OCI-LY7 (cell line): ENCODE data around the gene TSSK6. TPM values are rescaled to one million over a fixed set of nuclear protein-coding genes. Genes with fewer than 3 reads are reported as not detected.

Experiments
- BruUV-seq: library from RNA; stranded (reverse); fragments of 400-500 nt; replicated peaks from 2 replicates; lab custom pipeline; 2021; lab: Mats Ljungman, UMichigan
- CTCF ChIA-PET: fragments of 300-600 bp; sonication (Branson Sonifier 250); formaldehyde crosslinking; loops from one replicate; lab custom pipeline; 2022; ENCODE audit warnings: antibody characterized with exemption; ENCODE audit not compliant: unreplicated experiment; lab: Charles Lee
- POLR2A ChIA-PET: fragments of 300-600 bp; sonication (Branson Sonifier 250); formaldehyde crosslinking; loops from one replicate; lab custom pipeline; 2022; ENCODE audit warnings: antibody characterized with exemption; lab: Charles Lee
- DNase-seq: peaks from one replicate; pipeline ENCODE4 v3.0.0-alpha.2; 2015; ENCODE audit warnings: low spot score
- H2AFZ ChIP-seq: fragments of 200-600 bp; sonication (generic), shearing (Covaris generic); 2 replicates; pipeline ENCODE4 v1.6.1; 2014; ENCODE audit warnings: mild to moderate bottlenecking, antibody characterized with exemption, low read length, moderate library complexity
- H3K27ac ChIP-seq: fragments of 200-600 bp; sonication (generic); 2 replicates; pipeline ENCODE4 v1.5.1; 2014; ENCODE audit warnings: mixed run types, low read depth, mild to moderate bottlenecking, moderate library complexity, low read length, inconsistent platforms; ENCODE audit not compliant: poor library complexity, severe bottlenecking
- H3K36me3 ChIP-seq: fragments of 200-600 bp; sonication (generic); 2 replicates; pipeline ENCODE4 v1.6.1; 2014; ENCODE audit warnings: mild to moderate bottlenecking, antibody characterized with exemption, low read length, moderate library complexity, mixed read lengths; ENCODE audit not compliant: insufficient read depth
- H3K4me1 ChIP-seq: fragments of 200-600 bp; sonication (generic); 2 replicates; pipeline ENCODE4 v1.5.1; 2014; ENCODE audit warnings: mild to moderate bottlenecking, low read length; ENCODE audit not compliant: insufficient read depth, poor library complexity, severe bottlenecking
- H3K4me2 ChIP-seq: fragments of 200-600 bp; sonication (generic); 2 replicates; pipeline ENCODE4 v1.6.1; 2014; ENCODE audit warnings: mild to moderate bottlenecking, low read length
- H3K4me3 ChIP-seq: fragments of 200-600 bp; sonication (generic); 2 replicates; pipeline ENCODE4 v1.5.1; 2014; ENCODE audit warnings: mild to moderate bottlenecking, low read depth, low read length; ENCODE audit not compliant: poor library complexity, severe bottlenecking
- H3K79me2 ChIP-seq: fragments of 200-600 bp; sonication (generic); 2 replicates; pipeline ENCODE4 v1.6.1; 2016; ENCODE audit warnings: low read depth, mild to moderate bottlenecking, low read length, moderate library complexity, mixed read lengths; ENCODE audit not compliant: insufficient read depth
- H3K9me2 ChIP-seq: fragments of 200-600 bp; sonication (generic); 2 replicates; pipeline ENCODE4 v1.6.1; 2016; ENCODE audit warnings: mild to moderate bottlenecking, low read length, mixed read lengths; ENCODE audit not compliant: insufficient read depth
- H3K9me3 ChIP-seq: fragments of 200-600 bp; sonication (generic); 2 replicates; pipeline ENCODE4 v1.6.1; 2014; ENCODE audit warnings: mild to moderate bottlenecking, mixed run types, low read length, mixed read lengths
- H4K20me1 ChIP-seq: fragments of 200-600 bp; sonication (generic); 2 replicates; pipeline ENCODE4 v1.6.1; 2014; ENCODE audit warnings: mild to moderate bottlenecking, antibody characterized with exemption, low read length, moderate library complexity, mixed read lengths; ENCODE audit not compliant: insufficient read depth
- EZH2phosphoT487 ChIP-seq: fragments of 200-600 bp; sonication (generic); IDR thresholded peaks from 2 replicates; pipeline ENCODE4 v1.6.1; 2018; ENCODE audit warnings: low read depth, borderline replicate concordance, mild to moderate bottlenecking, mixed run types, antibody characterized with exemption, low read length, moderate library complexity, mixed read lengths
- intact Hi-C: fragments of 100-400 bp; cut with micrococcal nuclease; formaldehyde crosslinking; loops from one replicate; pipeline ENCODE4 v1.10.0; 2022; ENCODE audit not compliant: unreplicated experiment
- total RNA-seq, 2 experiments: library from RNA; depleted of rRNA in 1 of 2; stranded (reverse); fragments of >200 nt in 1 of 2; shearing (Covaris generic) in 1 of 2; gene quantifications; 2 replicates each; pipeline ENCODE4 v1.2.3, GENCODE V29; 2014 to 2022
- TF ChIP-seq, protein P1 (sequence below): fragments of 200-600 bp; sonication (generic); conservative IDR thresholded peaks from 2 replicates; pipeline ENCODE4 v1.5.1; 2014; ENCODE audit warnings: mild to moderate bottlenecking, antibody characterized with exemption, low read length, moderate library complexity, mixed read lengths

Gene TSSK6
- total RNA-seq, 2 experiments from 2014 or later = 6.4 to 10.5 TPM

- Histone ChIP-seq H3K4me1 (peaks cover 17% of the 10 kb centered on the region), H3K4me2 (no peak overlapping the region), H3K9me3 (no peaks in the 10 kb centered on the region), H4K20me1 (no peaks in the 10 kb centered on the region), H3K36me3 (peaks cover 46% of the 10 kb centered on the region), H2AFZ (no peak overlapping the region), H3K9me2 (no peaks in the 10 kb centered on the region), H3K79me2 (no peaks in the 10 kb centered on the region), H3K4me3 (no peak overlapping the region), H3K27ac (no peak overlapping the region)
- intact Hi-C loops = loop anchor here (10.0 kb wide), 1 partner anchor 214 kb away; no protein-coding TSS in a partner anchor
- DNase-seq = no peak
- ChIA-PET POLR2A (interaction anchor here (0.7 to 0.8 kb wide), 2 partner anchors 42 to 421 kb away, joined by 3 to 5 read pairs; no protein-coding TSS in a partner anchor), CTCF (no interaction called here)
- TF ChIP-seq EZH2phosphoT487 = no peak
- TF ChIP-seq, protein P1, sequence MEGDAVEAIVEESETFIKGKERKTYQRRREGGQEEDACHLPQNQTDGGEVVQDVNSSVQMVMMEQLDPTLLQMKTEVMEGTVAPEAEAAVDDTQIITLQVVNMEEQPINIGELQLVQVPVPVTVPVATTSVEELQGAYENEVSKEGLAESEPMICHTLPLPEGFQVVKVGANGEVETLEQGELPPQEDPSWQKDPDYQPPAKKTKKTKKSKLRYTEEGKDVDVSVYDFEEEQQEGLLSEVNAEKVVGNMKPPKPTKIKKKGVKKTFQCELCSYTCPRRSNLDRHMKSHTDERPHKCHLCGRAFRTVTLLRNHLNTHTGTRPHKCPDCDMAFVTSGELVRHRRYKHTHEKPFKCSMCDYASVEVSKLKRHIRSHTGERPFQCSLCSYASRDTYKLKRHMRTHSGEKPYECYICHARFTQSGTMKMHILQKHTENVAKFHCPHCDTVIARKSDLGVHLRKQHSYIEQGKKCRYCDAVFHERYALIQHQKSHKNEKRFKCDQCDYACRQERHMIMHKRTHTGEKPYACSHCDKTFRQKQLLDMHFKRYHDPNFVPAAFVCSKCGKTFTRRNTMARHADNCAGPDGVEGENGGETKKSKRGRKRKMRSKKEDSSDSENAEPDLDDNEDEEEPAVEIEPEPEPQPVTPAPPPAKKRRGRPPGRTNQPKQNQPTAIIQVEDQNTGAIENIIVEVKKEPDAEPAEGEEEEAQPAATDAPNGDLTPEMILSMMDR = no peak
- BruUV-seq = no TSS peak
These were observed 15.5 kb upstream of the TSSK6 start for GRCh38 chr19:19530889-19531288.

DNA sequence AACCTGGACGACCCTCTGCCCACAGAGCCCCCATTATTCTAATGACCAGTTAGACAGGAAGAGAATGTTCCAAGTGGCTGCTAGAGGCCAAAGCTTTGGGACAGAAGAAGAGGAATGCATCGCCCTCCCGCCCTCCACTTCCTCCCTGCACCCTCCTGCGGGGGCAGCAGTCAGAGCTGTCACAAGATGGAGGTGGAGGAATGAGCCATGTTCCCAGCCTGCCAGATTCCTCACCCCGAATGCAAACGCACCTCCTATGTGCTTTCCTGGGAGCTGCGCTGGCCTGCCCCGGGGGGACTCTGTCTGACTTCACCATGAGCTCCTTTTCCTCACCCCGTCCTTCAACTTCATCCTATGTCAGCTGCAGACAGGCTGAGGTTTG, 15.1 kb upstream of the TSSK6 start:
- Histone ChIP-seq H2AFZ (no peak overlapping the region), H3K27ac (no peak overlapping the region), H4K20me1 (no peaks in the 10 kb centered on the region), H3K4me1 (peaks cover 21% of the 10 kb centered on the region), H3K4me2 (no peak overlapping the region), H3K9me2 (no peaks in the 10 kb centered on the region), H3K4me3 (no peak overlapping the region), H3K36me3 (peaks cover 51% of the 10 kb centered on the region), H3K9me3 (no peaks in the 10 kb centered on the region), H3K79me2 (peaks cover 4% of the 10 kb centered on the region; the same call in 1 of the 2 replicates)
- no peak for DNase-seq
- ChIA-PET CTCF (no interaction called here), POLR2A (interaction anchor here (1.0 kb wide), 1 partner anchor 23 kb away, joined by 5 read pairs; no protein-coding TSS in a partner anchor)
- intact Hi-C loops = loop anchor here (10.0 kb wide), 1 partner anchor 214 kb away; no protein-coding TSS in a partner anchor
- BruUV-seq = no TSS peak
- TF ChIP-seq, protein P1 = no peak
- TF ChIP-seq EZH2phosphoT487 = no peak

- no peaks in the 10 kb centered on the region for H4K20me1 ChIP-seq
- no peak overlapping the region for H3K27ac ChIP-seq
- no peaks in the 10 kb centered on the region for H3K9me3 ChIP-seq
- POLR2A ChIA-PET = interaction anchor here (1.0 kb wide), 1 partner anchor 23 kb away, joined by 5 read pairs; no protein-coding TSS in a partner anchor
- no peak for DNase-seq
- no TSS peak for BruUV-seq
- intact Hi-C loops = loop anchor here (10.0 kb wide), 1 partner anchor 215 kb away; no protein-coding TSS in a partner anchor
- H3K4me3 ChIP-seq = no peak overlapping the region
- TF ChIP-seq EZH2phosphoT487 = no peak
- TF ChIP-seq, protein P1 = no peak
- CTCF ChIA-PET = interaction anchor here (0.6 kb wide), 1 partner anchor 23 kb away, joined by 3 read pairs; no protein-coding TSS in a partner anchor
- no peak overlapping the region for H2AFZ ChIP-seq
- no peaks in the 10 kb centered on the region for H3K9me2 ChIP-seq
- H3K36me3 ChIP-seq = peaks cover 54% of the 10 kb centered on the region
- H3K4me2 ChIP-seq = no peak overlapping the region
- peaks cover 26% of the 10 kb centered on the region for H3K4me1 ChIP-seq
- peaks cover 9% of the 10 kb centered on the region; the same call in 1 of the 2 replicates for H3K79me2 ChIP-seq
These were observed 14.6 kb upstream of the TSSK6 start for GRCh38 chr19:19529783-19530422.
